ENCODE results near the gene TIAL1. TPM values are rescaled to one million over a fixed set of nuclear protein-coding genes. Genes with fewer than 3 reads are reported as not detected.
A peak's percentile ranks its signal among the peaks of the same experiment; 100 is the strongest.

TIAL1 gene
- total and polyA plus RNA-seq, 10 of the 15 experiments (the other 5 are each of a cell fraction or from before 2014, with no cell fraction given) = 26.0 to 159 (median 62.8) TPM

GRCh38 chr10:119595676-119596515, 868 bp downstream of the TIAL1 start (continued):
- TF ChIP-seq NKRF (conservative IDR thresholded peaks at IDR 0.05) (peak; percentile 76), MYC (IDR thresholded peaks at IDR 0.05; ENCODE audit: insufficient read depth, insufficient read length, insufficient replicate concordance, low read length, severe bottlenecking) (no peak), LARP7 (IDR thresholded peaks at IDR 0.05) (no peak), SREBF2 (IDR thresholded peaks at IDR 0.05; ENCODE audit: low read length) (no peak), POLR2A (IDR thresholded peaks at IDR 0.05; ENCODE audit: low read depth, low read length) (peak; percentile 56), MLLT1 (IDR thresholded peaks at IDR 0.05) (no peak), RAD21 (IDR thresholded peaks at IDR 0.05; ENCODE audit: insufficient read depth, low read depth, low read length) (no peak), SPI1 (IDR thresholded peaks at IDR 0.05; ENCODE audit: borderline replicate concordance, insufficient read depth, low read depth, low read length) (no peak), BCLAF1 (IDR thresholded peaks at IDR 0.05) (no peak), SKIL (IDR thresholded peaks at IDR 0.05; ENCODE audit: low read depth, poor library complexity, severe bottlenecking) (peak; percentile 17), RCOR1 (conservative IDR thresholded peaks at IDR 0.05; ENCODE audit: low read depth, low read length) (no peak), ETV6 (conservative IDR thresholded peaks at IDR 0.05 in 1 of 2, IDR thresholded peaks at IDR 0.05 in 1 of 2; ENCODE audit: borderline replicate concordance in 1 of 2, low read depth in 1 of 2) (no peak), ATF2 (IDR thresholded peaks at IDR 0.05; ENCODE audit: low read length) (no peak)
